Stimulated activated naive CD8-positive, alpha-beta T cell treated with anti-CD3 and anti-CD28 coated beads, Interleukin-15, Interleukin-2, amounts not matched to agents 100 U/mL and 50 U/mL, for 24 hours (primary cell): ENCODE data around the gene SH3D19.
"Not testable (repeated sequence)": the region's sequence is repeated elsewhere in the genome, so short reads cannot be mapped to it uniquely, and the experiment has no call there.

Source experiments
- ATAC-seq: fragments of 150-1000 bp; cut with Tn5 transposase; one replicate; pipeline ENCODE4 v1.10.0; 2021
- DNase-seq: peaks from one replicate; pipeline ENCODE4 v3.0.0; 2021

SH3D19 gene

DNA sequence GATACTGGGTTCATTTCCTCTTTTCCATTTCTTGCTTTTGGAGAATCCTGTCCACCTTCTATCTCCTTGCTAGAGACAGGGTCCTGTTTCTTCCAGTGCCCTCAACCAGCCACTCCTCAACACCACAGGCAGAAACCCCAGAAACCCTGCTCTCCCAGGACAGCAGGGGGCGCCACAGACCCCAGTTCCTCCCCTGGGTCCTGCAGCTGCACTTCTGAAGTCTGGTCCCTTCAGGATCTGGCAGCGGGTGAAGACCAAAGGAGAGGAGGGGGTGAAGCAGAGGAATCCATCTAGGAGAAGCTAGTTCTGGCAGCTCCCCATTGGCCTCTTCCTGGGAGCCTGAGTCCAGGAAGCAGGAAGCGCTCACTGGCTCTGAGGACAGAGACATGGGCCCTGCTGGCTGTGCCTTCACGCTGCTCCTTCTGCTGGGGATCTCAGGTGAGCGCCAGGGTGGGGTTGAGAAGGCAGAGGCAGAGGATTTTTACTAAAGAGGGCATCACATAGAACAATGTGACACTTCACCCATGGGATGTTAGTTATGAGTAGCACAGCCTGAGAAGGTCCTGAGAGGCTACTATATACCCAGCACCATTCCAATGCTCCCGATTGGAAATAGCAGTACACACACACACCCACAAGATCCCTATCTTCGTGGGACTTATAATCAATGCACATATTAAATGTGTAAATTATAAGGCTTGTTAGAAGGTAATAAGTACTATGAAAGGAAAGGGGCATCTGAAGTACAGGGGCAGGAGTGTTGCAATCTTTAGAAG is 48.4 kb downstream of the SH3D19 start, which contains the start of gene PRSS48:
Gene PRSS48, plus strand, starts transcription at position 375 of the 776 bp plus-strand sequence. Its CDS starts 12 bp downstream, at position 387.
- ATAC-seq (peak; percentile 19), DNase-seq (peak; percentile 75)

DNA sequence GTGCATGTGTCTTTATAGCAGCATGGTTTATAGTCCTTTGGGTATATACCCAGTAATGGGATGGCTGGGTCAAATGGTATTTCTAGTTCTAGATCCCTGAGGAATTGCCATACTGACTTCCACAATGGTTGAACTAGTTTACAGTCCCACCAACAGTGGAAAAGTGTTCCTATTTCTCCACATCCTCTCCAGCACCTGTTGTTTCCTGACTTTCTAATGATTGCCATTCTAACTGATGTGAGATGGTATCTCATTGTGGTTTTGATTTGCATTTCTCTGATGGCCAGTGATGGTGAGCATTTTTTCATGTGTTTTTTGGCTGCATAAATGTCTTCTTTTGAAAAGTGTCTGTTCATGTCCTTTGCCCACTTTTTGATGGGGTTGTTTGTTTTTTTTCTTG is 56.5 kb downstream of the SH3D19 start:
- not testable (repeated sequence) for DNase-seq, ATAC-seq

GRCh38 chr4:151267822-151268535 is 57.4 kb downstream of the SH3D19 start:
- DNase-seq (no peak), ATAC-seq (no peak)

GRCh38 chr4:151267104-151267503 is 58.3 kb downstream of the SH3D19 start:
- DNase-seq, result no peak
- ATAC-seq, result no peak

GRCh38 chr4:151266497-151266896 is 58.9 kb downstream of the SH3D19 start:
- DNase-seq, result no peak
- ATAC-seq, result no peak

DNA sequence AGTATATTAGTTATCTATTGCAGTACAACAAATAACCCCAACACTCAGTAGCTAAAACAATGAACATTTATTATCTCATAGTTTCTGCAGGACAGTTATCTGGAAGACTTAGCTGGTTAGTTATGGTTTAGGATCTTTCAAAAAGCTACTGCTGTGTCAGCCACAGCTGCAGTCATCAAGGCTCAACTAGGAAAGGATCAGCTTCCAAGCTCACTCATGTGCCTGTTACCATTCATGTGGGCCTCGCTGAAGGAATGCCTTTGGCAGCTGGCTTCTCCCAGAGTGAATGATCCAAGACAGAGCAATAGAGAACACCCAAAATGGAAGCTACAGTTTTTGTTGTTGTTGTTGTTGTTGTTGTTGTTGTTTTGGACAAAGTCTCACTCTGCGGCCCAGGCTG is 62.0 kb downstream of the SH3D19 start:
- DNase-seq (no peak), ATAC-seq (no peak)

GRCh38 chr4:151260526-151260925 is 64.9 kb downstream of the SH3D19 start:
- ATAC-seq, result no peak

DNA sequence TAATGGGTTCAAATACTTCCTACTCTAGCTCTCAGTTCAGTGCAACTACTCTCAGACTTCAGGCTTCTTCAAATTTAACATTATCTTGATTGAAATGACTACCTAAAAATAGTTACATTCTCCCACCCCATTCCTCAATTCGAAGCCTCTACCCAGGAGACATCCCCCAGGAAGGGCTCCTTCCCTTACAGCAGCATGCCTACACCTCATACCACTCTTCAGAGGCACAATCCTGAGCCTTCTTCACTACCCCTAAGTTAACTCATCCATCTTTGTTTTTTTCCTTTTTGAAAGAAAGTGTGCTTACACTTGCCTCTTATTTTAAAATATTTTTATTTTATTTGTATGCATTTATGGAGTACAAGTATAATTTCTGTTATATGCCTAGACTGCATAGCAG is 65.7 kb downstream of the SH3D19 start:
- ATAC-seq, result no peak

More at GRCh38 chr4:151260526-151260925, 64.9 kb downstream of the SH3D19 start:
- no peak for DNase-seq

DNA sequence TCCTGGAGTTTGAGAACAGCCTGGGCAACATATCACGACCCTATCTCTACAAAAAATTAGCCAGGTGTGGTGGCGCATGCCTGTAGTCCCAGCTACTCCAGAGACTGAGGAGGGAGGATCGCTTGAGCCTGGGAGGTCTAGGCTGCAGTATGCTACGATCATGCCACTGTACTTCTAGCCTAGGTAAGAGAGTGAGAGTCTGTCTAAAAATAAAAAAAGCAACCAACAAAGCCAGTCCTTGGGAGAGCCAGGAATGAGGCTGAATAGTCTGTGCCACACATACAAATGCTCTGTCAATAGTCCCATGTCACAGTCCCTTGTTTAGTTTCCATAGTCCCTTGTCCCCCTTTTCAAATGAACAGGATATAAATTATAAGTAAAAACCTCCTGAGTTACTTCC is 67.7 kb downstream of the SH3D19 start:
- no peak for ATAC-seq
- DNase-seq, result no peak

More for the DNA sequence above, 65.7 kb downstream of the SH3D19 start:
- DNase-seq, result no peak

GRCh38 chr4:151256134-151256533 is 69.3 kb downstream of the SH3D19 start:
- ATAC-seq, result no peak
- DNase-seq, result no peak

DNA sequence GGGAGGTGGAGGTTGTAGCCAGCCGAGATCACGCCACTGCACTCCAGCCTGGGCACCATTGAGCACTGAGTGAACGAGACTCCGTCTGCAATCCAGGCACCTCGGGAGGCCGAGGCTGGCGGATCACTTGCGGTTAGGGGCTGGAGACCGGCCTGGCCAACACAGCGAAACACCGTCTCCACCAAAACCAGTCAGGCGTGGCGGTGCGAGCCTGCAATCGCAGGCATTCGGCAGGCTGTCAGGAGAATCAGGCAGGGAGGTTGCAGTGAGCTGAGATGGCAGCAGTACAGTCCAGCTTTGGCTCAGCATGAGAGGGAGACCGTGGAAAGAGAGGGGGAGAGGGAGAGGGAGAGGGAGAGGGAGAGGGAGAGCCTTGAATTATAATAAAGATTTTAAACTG is 69.7 kb downstream of the SH3D19 start:
- not testable (repeated sequence) for ATAC-seq

DNA sequence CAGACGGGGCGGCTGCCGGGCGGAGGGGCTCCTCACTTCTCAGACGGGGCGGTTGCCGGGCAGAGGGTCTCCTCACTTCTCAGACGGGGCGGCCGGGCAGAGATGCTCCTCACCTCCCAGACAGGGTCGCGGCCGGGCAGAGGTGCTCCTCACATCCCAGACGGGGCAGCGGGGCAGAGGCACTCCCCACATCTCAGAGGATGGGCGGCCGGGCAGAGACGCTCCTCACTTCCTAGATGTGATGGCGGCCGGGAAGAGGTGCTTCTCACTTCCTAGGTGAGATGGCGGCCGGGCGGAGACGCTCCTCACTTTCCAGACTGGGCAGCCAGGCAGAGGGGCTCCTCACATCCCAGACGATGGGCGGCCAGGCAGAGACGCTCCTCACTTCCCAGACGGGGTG is 70.2 kb downstream of the SH3D19 start:
- DNase-seq, ATAC-seq: not testable (repeated sequence)

More for the DNA sequence above, 69.7 kb downstream of the SH3D19 start:
- not testable (repeated sequence) for DNase-seq

- DNase-seq, result no peak
- ATAC-seq, result no peak
Observed at GRCh38 chr4:151251603-151252304, 73.7 kb downstream of the SH3D19 start.

- DNase-seq, result no peak
- no peak for ATAC-seq
Observed at GRCh38 chr4:151250706-151251105, 74.7 kb downstream of the SH3D19 start.

DNA sequence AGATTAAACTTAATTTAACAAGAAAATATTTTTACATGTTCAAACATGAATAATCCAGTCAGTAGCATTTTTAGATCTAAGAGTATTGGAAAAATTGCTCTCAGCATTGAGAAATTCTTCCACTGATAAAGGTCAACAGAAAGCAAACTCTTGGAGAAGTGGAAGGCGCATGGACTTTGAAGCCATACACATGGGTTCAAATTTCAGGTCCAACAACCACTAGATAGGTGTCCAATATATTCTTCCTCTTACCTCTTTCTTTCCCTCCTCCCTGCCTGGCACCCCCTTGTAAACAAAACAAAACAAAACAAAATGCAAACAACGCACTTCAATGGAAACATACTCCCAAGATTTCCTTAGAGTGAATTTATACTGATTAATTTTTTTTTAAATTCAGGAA is 76.9 kb downstream of the SH3D19 start:
- ATAC-seq (no peak), DNase-seq (no peak)

GRCh38 chr4:151247395-151247794 is 78.0 kb downstream of the SH3D19 start:
- DNase-seq (no peak), ATAC-seq (no peak)

- DNase-seq, result no peak
- ATAC-seq, result no peak
Observed at GRCh38 chr4:151246742-151247141, 78.7 kb downstream of the SH3D19 start.

GRCh38 chr4:151242305-151242704 is 83.1 kb downstream of the SH3D19 start:
- DNase-seq, result no peak

GRCh38 chr4:151239608-151240007 is 85.8 kb downstream of the SH3D19 start:
- ATAC-seq, result no peak
- DNase-seq, result no peak

More at GRCh38 chr4:151242305-151242704, 83.1 kb downstream of the SH3D19 start:
- ATAC-seq, result no peak

DNA sequence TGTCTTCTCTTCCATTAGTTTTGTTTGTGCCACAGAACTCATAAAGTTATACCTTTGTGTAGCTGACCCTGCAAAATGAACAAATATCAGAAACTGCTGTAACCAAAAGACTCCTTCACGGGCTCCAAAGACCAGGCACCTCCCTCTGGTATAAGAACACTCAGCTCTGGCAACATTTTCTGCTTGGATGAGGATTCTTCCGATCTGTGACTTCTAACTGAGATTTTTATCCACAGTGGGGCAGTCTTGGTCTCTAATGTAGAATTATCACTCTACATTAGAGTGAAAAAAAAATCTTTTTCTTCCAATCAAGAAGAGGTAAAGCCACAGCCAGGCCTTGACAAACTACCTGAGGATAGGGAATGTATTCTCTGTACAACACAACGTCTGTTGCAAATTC is 86.9 kb downstream of the SH3D19 start:
- ATAC-seq, result no peak
- no peak for DNase-seq

DNA sequence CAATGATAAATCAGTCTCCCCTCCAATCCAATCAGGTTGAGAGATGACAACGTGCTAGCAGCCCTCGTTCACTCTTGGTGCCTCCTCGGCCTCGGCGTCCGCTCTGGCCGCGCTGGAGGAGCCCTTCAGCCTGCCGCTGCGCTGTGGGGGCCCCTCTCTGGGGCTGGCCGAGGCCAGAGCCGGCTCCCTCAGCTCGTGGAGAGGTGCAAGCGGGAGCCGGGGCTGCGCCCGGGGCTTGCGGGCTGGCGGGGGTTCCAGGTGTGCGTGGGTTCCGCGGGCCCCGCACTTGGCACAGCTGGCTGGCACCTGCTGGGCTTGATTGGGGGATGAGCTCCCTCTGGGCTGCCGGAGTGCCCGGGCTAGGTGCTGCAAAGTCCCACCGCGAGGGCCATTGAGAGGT is 89.4 kb downstream of the SH3D19 start:
- no peak for ATAC-seq
- no peak for DNase-seq

DNA sequence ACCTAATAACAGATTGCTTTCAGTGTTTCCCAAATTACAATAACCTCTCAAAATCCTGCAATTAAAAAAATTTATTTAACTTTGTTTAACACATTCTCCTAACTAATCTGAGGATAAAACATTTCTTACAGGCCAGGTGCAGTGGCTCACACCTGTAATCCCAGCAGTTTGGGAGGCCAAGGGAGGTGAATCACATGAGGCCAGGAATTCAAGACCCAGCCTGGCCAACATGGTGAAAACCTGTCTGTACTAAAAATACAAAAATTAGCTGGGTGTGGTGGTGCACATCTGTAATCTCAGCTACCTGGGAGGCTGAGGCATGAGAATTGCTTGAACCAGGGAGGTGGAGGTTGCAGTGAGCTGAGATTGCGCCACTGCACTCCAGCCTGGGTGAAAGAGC is 90.0 kb downstream of the SH3D19 start:
- not testable (repeated sequence) for ATAC-seq, DNase-seq

DNA sequence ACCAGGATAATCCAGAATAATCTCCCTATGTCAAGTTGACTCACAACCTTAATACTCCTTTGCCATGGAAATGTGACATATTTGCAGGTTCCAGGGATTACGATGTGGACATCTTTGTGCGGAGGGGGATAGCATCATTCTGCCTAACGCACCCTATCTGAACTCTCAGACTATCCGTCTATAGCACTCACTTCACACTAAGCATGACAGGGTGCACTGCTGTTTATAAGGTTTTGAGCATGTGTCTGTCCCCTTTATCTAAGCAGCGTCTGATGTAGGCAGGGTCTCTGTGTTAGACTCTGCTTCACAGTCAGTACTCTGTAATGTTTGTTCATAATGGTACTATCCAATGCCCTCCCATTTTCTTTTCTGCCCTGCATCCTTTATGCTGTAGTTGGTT is 91.8 kb downstream of the SH3D19 start:
- ATAC-seq, result no peak

More for the DNA sequence above, 91.8 kb downstream of the SH3D19 start:
- no peak for DNase-seq
